Endothelial cell of umbilical vein (primary cell): ENCODE data around the gene C1QTNF4.

Experiments
- CTCF ChIP-seq, 2 donors: IDR thresholded peaks; 1 replicate in 1 of 2; 2 replicates in 1 of 2; pipeline ENCODE4 v1.5.1; 2011; ENCODE audit warnings: low read length in 2 of 2, mild to moderate bottlenecking in 2 of 2, moderate library complexity in 2 of 2, control low read depth in 1 of 2, inconsistent platforms in 1 of 2, low read depth in 1 of 2; ENCODE audit not compliant: insufficient read depth in 1 of 2; ENCODE audit errors: extremely low read depth in 1 of 2
- EZH2 ChIP-seq: IDR thresholded peaks from 2 replicates; pipeline ENCODE4 v1.6.1; 2012; ENCODE audit warnings: borderline replicate concordance, low read depth, mild to moderate bottlenecking, moderate library complexity, low read length, inconsistent platforms; ENCODE audit not compliant: severe bottlenecking
- POLR2A ChIP-seq: IDR thresholded peaks from 2 replicates; pipeline ENCODE4 v1.6.1; 2012; ENCODE audit warnings: low read depth, mild to moderate bottlenecking, control low read depth, low read length
- POLR2AphosphoS5 ChIP-seq: IDR thresholded peaks from 2 replicates; pipeline ENCODE4 v1.6.1; 2012; ENCODE audit warnings: low read depth, mild to moderate bottlenecking, control low read depth, low read length, moderate library complexity; ENCODE audit not compliant: insufficient read depth

GRCh38 chr11:47573321-47573720 lies 20.9 kb downstream of the C1QTNF4 start:
- no peak for TF ChIP-seq POLR2A
- no peak for TF ChIP-seq CTCF (IDR thresholded peaks at IDR 0.05; ENCODE audit: extremely low read depth in 1 of 2, insufficient read depth in 1 of 2, low read depth in 1 of 2, low read length in 2 of 2)
- TF ChIP-seq POLR2AphosphoS5, result no peak
- no peak for TF ChIP-seq EZH2
